SHP77 (cell line): ENCODE results near the gene ARHGAP1.

ENCODE experiments used
- DNase-seq, 2 experiments: peaks; one replicate each; lab custom pipeline; 2025; lab: John Stamatoyannopoulos, UW

ARHGAP1 gene

GRCh38 chr11:46640036-46640788 is 60.2 kb downstream of the ARHGAP1 start:
- no peak for DNase-seq

DNA sequence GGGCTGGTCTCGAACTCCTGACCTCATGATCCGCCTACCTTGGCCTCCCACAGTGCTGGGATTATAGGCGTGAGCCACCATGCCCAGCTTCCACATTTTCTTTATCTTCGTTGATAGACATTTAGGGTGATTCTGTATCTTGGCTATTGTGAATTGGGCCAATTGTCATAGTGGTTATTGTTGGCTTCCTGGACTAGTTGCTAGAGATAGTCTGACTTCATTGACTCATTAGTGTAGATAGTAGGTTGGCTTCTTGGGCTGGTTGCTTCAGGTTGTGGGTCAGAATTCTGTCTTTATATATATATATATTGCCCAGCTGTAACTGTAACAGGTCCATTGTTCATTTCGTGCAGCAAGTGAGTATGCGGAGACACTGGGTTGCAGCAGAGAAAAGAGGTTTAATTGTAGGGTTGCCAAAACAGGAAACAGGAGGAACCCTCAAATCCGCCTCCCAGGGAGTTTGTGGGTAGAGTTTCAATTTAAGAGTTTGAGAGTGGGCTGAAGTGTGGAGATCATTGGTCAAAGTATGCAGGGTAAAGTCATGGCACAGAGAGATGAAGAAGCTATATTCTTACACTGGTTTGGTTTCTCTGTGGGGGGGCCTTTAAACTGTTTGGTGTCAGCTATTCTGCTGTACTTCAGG is 61.1 kb downstream of the ARHGAP1 start:
- DNase-seq: no peak

- DNase-seq: no peak
Observed at GRCh38 chr11:46637546-46637945, 62.9 kb downstream of the ARHGAP1 start.

DNA sequence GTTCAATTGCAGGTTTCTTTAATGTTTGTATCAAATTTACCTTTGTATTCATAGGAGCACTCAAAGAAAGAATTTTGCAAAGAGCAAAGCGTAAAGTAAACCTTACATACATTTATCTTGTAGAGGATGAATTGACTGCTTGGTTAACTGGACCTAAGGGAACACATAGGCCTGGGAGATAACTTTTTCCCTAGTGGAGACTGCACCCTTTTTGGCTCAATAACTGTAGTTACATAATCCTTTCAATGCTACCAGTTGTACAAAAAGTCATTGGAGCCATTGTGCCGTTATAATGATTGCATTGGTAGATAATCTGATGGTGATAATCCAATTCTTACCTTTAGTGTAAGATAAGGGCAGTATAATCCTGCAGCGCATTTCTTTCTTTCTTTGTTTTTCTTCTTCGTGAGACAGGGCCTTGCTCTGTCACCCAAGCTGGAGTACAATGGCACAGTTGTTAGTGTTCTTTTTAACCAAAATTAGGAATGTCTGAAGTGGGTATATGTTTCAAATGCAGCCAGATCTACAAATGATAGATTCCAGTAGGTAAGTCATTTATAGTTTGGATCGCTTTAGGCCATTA is 64.8 kb downstream of the ARHGAP1 start:
- DNase-seq: no peak

DNA sequence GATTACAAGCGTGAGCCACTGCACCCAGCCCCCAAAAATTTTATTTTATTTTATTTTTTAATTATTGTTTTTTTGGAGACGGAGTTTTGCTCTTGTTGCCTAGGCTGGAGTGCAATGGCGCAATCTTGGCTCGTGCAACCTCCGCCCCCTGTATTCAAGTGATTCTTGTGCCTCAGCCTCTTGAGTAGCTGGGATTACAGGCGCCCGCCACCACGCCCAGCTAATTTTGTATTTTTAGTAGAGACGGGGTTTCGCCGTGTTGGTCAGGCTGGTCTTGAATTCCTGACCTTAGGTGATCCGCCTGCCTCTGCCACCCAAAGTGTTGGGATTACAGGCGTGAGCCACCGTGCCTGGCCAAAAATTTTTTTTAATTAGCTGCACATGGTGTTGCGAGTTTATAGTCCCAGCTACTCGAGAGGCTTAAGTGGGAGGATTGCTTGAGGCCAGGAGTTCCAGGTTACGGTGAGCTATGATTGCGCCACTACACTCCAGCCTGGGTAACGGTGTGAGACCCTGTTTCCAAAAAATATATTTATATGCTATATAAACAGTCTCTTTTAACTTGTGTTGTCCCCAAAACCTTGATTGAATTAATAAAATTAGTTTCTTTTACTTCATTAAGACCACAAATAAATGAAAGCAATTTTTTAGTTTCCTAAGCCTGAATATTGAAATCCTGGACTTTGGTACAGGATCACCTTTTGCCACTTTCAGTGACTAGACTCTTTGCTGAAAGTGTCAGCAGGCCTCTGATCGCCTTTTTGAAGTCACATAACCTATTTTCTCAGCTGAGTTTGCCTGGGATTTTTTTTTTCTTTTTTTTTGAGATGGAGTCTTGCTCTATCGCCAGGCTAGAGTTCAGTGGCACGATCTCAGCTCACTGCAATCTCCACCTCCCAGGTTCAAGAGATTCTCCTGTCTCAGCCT is 66.9 kb downstream of the ARHGAP1 start:
- no peak for DNase-seq

GRCh38 chr11:46632502-46632901 is 67.9 kb downstream of the ARHGAP1 start:
- no peak for DNase-seq

GRCh38 chr11:46631676-46632075 is 68.7 kb downstream of the ARHGAP1 start:
- DNase-seq: no peak

- DNase-seq: no peak
Observed at GRCh38 chr11:46630237-46630636, 70.2 kb downstream of the ARHGAP1 start.

DNA sequence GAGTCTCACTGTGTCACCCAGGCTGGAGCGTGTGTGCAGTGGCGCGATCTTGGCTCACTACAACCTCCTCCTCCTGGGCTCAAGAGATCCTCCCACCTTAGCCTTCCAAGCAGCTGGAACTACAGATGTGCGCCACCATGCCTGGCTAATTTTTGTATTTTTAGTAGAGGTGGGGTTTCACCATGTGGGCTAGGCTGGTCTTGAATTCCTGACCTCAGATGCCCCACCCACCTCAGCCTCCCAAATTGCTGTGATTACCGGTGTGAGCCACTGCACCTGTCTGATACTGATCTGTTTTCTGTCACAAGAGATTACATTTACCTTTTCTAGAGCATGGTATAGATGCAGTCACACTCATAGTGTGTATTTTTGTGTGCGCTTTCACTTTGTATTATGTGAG is 71.5 kb downstream of the ARHGAP1 start:
- DNase-seq: no peak
